Effector memory CD4-positive, alpha-beta T cell (primary cell): ENCODE measurements around the gene FYN.
A peak's percentile ranks its signal among the peaks of the same experiment; 100 is the strongest.
"Not testable (repeated sequence)": the region's sequence is repeated elsewhere in the genome, so short reads cannot be mapped to it uniquely, and the experiment has no call there.

ENCODE experiments used
- DNase-seq, 3 donors: peaks; one replicate each; pipeline ENCODE4 v3.0.0-alpha.2; 2020
- H3K27ac ChIP-seq: 2 replicates; pipeline ENCODE4 v1.7.0; 2013; ENCODE audit warnings: mild to moderate bottlenecking, low read length, moderate library complexity; ENCODE audit not compliant: insufficient read depth, poor library complexity, severe bottlenecking
- H3K27me3 ChIP-seq: replicated peaks from 2 replicates; pipeline ENCODE4 v1.7.0; 2013; ENCODE audit warnings: mild to moderate bottlenecking, low read length; ENCODE audit not compliant: insufficient read depth, control insufficient read depth, poor library complexity, severe bottlenecking
- H3K36me3 ChIP-seq: 2 replicates; pipeline ENCODE4 v1.7.0; 2013; ENCODE audit warnings: mild to moderate bottlenecking, low read length, moderate library complexity; ENCODE audit not compliant: control insufficient read depth, insufficient read depth
- H3K4me1 ChIP-seq: 2 replicates; pipeline ENCODE4 v1.7.0; 2013; ENCODE audit warnings: low read length, mild to moderate bottlenecking; ENCODE audit not compliant: control insufficient read depth, insufficient read depth, poor library complexity, severe bottlenecking
- H3K4me3 ChIP-seq: 2 replicates; pipeline ENCODE4 v1.7.0; 2013; ENCODE audit warnings: low read length, low read depth, mild to moderate bottlenecking; ENCODE audit not compliant: insufficient read depth, poor library complexity, severe bottlenecking
- H3K9me3 ChIP-seq: 2 replicates; pipeline ENCODE4 v1.7.0; 2013; ENCODE audit warnings: mild to moderate bottlenecking, low read length, moderate library complexity; ENCODE audit not compliant: control insufficient read depth

FYN gene

DNA sequence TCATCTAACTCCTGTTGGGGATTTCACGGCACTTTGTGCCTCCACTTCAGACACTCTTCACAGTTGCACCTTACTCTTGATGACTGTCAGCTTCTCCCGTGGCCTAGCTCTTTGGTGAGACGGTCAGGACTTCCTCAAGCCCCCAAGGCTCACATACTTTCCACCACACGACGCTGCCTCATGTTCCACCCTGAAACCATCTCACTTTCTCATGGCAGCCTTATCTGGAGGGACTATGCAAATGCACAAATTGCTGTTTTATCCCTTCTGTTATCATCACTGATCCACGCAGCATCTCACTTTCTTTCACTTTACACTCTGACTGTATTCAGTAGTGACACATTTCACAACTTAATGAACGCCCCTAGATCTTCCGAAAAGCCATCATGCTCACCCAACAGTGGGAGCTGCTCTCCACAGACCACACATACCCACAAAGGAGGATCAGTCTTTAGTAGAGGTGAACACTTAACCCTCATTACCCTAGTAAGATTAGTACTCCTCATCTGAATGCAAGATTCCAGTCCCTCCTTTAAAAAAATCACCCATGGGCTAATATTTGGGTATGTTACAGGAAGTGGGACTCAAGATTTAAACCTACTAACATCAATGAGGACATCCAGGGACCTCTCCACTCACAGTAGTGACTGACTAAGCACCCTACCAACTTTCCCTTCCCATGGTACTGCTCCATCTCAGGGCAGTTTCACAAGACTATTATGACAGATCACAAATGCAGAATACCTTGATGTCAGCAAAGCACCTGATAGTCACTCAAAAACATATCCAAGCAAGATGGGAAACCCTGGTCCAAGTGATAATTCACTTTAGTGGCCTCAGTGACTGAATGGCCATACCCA, 35.4 kb downstream of the FYN start:
- Histone ChIP-seq H3K4me1 (peaks cover 74% of the 10 kb centered on the region), H3K4me3 (peak overlapping the region; percentile 13), H3K36me3 (no peaks in the 10 kb centered on the region), H3K27me3 (no peaks in the 10 kb centered on the region), H3K9me3 (no peaks in the 10 kb centered on the region), H3K27ac (peak overlapping the region; percentile 70)
- no peak for DNase-seq

- H3K27ac ChIP-seq: peak overlapping the region; percentile 70
Observed at GRCh38 chr6:111837007-111837406, 36.2 kb downstream of the FYN start.

DNA sequence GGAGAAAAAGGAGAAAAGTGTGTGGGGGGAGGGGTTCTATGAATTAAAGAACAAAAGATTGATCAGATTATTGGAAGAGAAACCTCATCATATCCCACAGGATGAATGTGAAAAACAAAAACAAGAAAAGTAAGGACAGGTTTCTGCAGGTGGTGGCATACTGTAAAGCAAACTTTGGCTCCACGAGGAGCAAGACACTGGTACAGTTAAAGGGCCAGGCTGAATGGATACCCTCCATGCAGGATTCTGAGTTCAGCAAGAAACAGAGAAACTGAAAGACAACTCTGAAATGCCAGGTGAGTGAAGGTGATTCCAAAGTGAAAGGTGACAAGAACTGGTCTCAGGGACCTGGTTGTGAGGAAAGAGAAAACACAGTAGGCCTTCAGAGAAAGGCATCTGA, 37.4 kb downstream of the FYN start:
- Histone ChIP-seq H3K27me3 (no peaks in the 10 kb centered on the region), H3K36me3 (peaks cover 3% of the 10 kb centered on the region), H3K4me3 (no peak overlapping the region), H3K4me1 (peaks cover 59% of the 10 kb centered on the region), H3K27ac (peak overlapping the region; percentile 14), H3K9me3 (no peaks in the 10 kb centered on the region)
- DNase-seq: no peak

More at GRCh38 chr6:111837007-111837406, 36.2 kb downstream of the FYN start:
- Histone ChIP-seq H3K4me3 (no peak overlapping the region), H3K4me1 (peaks cover 71% of the 10 kb centered on the region), H3K9me3 (no peaks in the 10 kb centered on the region), H3K27me3 (no peaks in the 10 kb centered on the region), H3K36me3 (no peaks in the 10 kb centered on the region)
- peak in 1 of 3 donors; percentile 19 for DNase-seq

DNA sequence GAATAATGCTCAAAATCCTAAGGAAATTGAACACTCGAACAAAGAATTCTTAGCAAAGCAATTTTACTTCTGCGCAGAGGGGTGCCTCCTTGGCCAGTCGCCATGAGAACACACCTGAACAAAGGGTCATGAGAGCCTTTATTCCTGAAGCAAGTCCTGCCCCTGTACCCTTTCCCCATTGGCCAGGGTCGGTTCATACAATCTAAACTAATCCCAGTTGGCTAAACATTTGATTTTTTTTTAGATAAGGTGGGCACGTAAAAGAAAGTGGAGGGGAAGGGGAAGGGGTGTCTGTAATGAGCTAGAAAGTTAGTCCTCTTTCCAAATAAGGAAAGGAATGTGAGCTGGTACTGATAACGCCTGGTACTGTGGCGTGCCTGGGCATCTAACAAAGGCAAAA, 37.9 kb downstream of the FYN start:
- H3K4me3 ChIP-seq, H3K36me3 ChIP-seq, H3K27ac ChIP-seq, H3K27me3 ChIP-seq, H3K9me3 ChIP-seq, DNase-seq: not testable (repeated sequence)
- peaks cover 55% of the 10 kb centered on the region for H3K4me1 ChIP-seq

DNA sequence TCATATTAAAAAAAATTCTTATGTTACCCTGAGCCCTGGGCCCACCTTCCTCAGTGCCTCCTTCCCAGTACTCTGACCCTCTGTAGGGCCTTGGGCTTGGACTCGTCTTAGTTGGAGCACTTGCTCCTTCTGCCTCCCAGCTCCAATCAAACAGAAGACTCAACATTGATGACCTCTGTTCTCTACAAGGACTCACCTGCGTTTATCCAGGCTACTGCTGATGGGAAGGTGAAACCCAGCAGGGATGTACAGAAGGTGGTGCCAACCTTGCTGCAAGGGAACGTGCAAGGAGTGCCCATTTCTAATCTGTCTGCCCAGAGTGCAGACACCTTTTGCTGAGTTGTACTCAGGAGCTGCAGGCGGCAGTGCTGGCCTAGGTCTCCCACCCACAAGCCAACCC, 38.9 kb downstream of the FYN start:
- Histone ChIP-seq H3K27me3 (no peaks in the 10 kb centered on the region), H3K4me3 (no peak overlapping the region), H3K9me3 (no peaks in the 10 kb centered on the region), H3K27ac (peak overlapping the region; percentile 10), H3K36me3 (peaks cover 3% of the 10 kb centered on the region), H3K4me1 (peaks cover 45% of the 10 kb centered on the region)
- no peak for DNase-seq

GRCh38 chr6:111832833-111833418, 40.3 kb downstream of the FYN start:
- Histone ChIP-seq H3K27me3 (no peaks in the 10 kb centered on the region), H3K4me3 (no peak overlapping the region), H3K36me3 (peaks cover 3% of the 10 kb centered on the region), H3K4me1 (peaks cover 31% of the 10 kb centered on the region), H3K9me3 (no peaks in the 10 kb centered on the region), H3K27ac (peak overlapping the region; percentile 16)
- no peak for DNase-seq

- no peak for DNase-seq
- Histone ChIP-seq H3K4me3 (no peak overlapping the region), H3K36me3 (peaks cover 3% of the 10 kb centered on the region), H3K27me3 (no peaks in the 10 kb centered on the region), H3K4me1 (peaks cover 24% of the 10 kb centered on the region), H3K9me3 (no peaks in the 10 kb centered on the region), H3K27ac (no peak overlapping the region)
Observed at GRCh38 chr6:111831408-111831807, 41.8 kb downstream of the FYN start.

- no peaks in the 10 kb centered on the region for H3K27me3 ChIP-seq
- no peak overlapping the region for H3K4me3 ChIP-seq
- H3K36me3 ChIP-seq: peaks cover 3% of the 10 kb centered on the region
- no peak for DNase-seq
- H3K4me1 ChIP-seq: peaks cover 31% of the 10 kb centered on the region
- H3K9me3 ChIP-seq: no peaks in the 10 kb centered on the region
- no peak overlapping the region for H3K27ac ChIP-seq
Observed at GRCh38 chr6:111829998-111830397, 43.3 kb downstream of the FYN start.

DNA sequence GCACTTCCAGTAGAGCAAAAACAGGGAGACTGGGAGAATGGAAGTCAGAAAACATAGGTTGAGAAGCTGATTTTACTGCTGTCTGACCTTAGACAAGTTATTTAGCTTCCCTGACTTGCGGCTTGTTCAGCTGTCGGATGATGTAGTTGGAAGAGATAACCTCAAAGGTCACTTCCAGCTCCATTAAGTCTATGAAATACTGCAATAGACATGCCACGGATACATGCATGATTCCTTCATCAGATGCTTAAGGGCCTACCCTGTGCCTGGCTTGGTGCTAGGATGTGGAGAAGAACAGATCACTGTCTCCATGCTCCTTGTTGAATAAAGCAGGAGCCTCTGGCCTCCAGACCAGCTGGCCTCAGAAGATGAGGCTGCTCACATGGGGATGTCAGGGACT, 43.7 kb downstream of the FYN start:
- Histone ChIP-seq H3K4me3 (no peak overlapping the region), H3K27ac (no peak overlapping the region), H3K4me1 (peaks cover 34% of the 10 kb centered on the region), H3K36me3 (peaks cover 3% of the 10 kb centered on the region), H3K9me3 (no peaks in the 10 kb centered on the region), H3K27me3 (no peaks in the 10 kb centered on the region)
- DNase-seq: no peak

DNA sequence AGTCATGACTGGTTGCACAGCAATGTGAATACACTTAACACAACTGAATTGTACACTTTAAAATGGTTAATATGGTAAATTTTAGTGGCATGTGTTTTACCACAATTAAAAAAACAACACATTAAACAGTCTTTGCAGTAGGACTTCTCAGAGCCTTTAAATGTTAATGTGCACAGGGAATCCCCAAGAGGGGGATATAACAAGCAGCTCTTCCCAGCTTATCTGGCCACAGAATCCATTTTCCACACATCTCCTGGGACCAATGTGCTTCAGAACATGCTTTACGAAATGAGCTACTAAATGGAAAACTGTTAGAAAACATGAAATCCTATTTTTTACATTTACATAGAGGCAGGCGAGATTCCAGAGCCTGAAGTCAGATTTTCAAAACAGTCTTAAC, 44.4 kb downstream of the FYN start:
- no peaks in the 10 kb centered on the region for H3K9me3 ChIP-seq
- H3K4me3 ChIP-seq: no peak overlapping the region
- peaks cover 3% of the 10 kb centered on the region for H3K36me3 ChIP-seq
- peaks cover 31% of the 10 kb centered on the region for H3K4me1 ChIP-seq
- no peak overlapping the region for H3K27ac ChIP-seq
- DNase-seq: no peak
- no peaks in the 10 kb centered on the region for H3K27me3 ChIP-seq
